ENCODE measurements around the gene FGGY.
"Not testable (repeated sequence)": the region's sequence is repeated elsewhere in the genome, so short reads cannot be mapped to it uniquely, and the experiment has no call there.

Gene FGGY

GRCh38 chr1:59569198-59569597 lies 272.3 kb downstream of the FGGY start:
- Histone ChIP-seq H3K27ac (no peak overlapping the region), H3K9me3 (ENCODE audit: severe bottlenecking) (peaks cover 8% of the 10 kb centered on the region), H3K4me3 (ENCODE audit: low read depth, low read length) (no peak overlapping the region), H3K27me3 (ENCODE audit: insufficient read depth, low read depth, severe bottlenecking) (no peaks in the 10 kb centered on the region), H3K36me3 (no peaks in the 10 kb centered on the region)
- DNase-seq = no peak
- TF ChIP-seq CTCF (IDR thresholded peaks at IDR 0.05; ENCODE audit: low read depth, low read length) = no peak

GRCh38 chr1:59570524-59570923 lies 273.6 kb downstream of the FGGY start:
- Histone ChIP-seq H3K4me3 (ENCODE audit: low read depth, low read length) (no peak overlapping the region), H3K36me3 (no peaks in the 10 kb centered on the region), H3K27me3 (ENCODE audit: insufficient read depth, low read depth, severe bottlenecking) (no peaks in the 10 kb centered on the region), H3K27ac (no peak overlapping the region), H3K9me3 (ENCODE audit: severe bottlenecking) (peaks cover 8% of the 10 kb centered on the region)
- no peak for DNase-seq
- TF ChIP-seq CTCF (IDR thresholded peaks at IDR 0.05; ENCODE audit: low read depth, low read length) = no peak

GRCh38 chr1:59574085-59574484 lies 277.2 kb downstream of the FGGY start:
- peaks cover 8% of the 10 kb centered on the region for H3K9me3 ChIP-seq (ENCODE audit: severe bottlenecking)
- no peaks in the 10 kb centered on the region for H3K27me3 ChIP-seq (ENCODE audit: insufficient read depth, low read depth, severe bottlenecking)
- H3K36me3 ChIP-seq = no peaks in the 10 kb centered on the region
- no peak for DNase-seq
- H3K27ac ChIP-seq = no peak overlapping the region
- TF ChIP-seq CTCF (IDR thresholded peaks at IDR 0.05; ENCODE audit: low read depth, low read length) = no peak
- H3K4me3 ChIP-seq (ENCODE audit: low read depth, low read length) = no peak overlapping the region

- H3K27ac ChIP-seq = no peak overlapping the region
Measured at GRCh38 chr1:59577774-59578173, 280.9 kb downstream of the FGGY start.

GRCh38 chr1:59579222-59579621 lies 282.3 kb downstream of the FGGY start:
- no peaks in the 10 kb centered on the region for H3K9me3 ChIP-seq (ENCODE audit: severe bottlenecking)
- H3K27me3 ChIP-seq (ENCODE audit: insufficient read depth, low read depth, severe bottlenecking) = no peaks in the 10 kb centered on the region
- H3K4me3 ChIP-seq (ENCODE audit: low read depth, low read length) = no peak overlapping the region
- H3K27ac ChIP-seq = no peak overlapping the region
- no peak for TF ChIP-seq CTCF (IDR thresholded peaks at IDR 0.05; ENCODE audit: low read depth, low read length)
- DNase-seq = no peak
- H3K36me3 ChIP-seq = no peaks in the 10 kb centered on the region

More at GRCh38 chr1:59577774-59578173, 280.9 kb downstream of the FGGY start:
- H3K9me3 ChIP-seq (ENCODE audit: severe bottlenecking) = peaks cover 8% of the 10 kb centered on the region
- H3K27me3 ChIP-seq (ENCODE audit: insufficient read depth, low read depth, severe bottlenecking) = no peaks in the 10 kb centered on the region
- DNase-seq = no peak
- no peak overlapping the region for H3K4me3 ChIP-seq (ENCODE audit: low read depth, low read length)
- no peak for TF ChIP-seq CTCF (IDR thresholded peaks at IDR 0.05; ENCODE audit: low read depth, low read length)
- no peaks in the 10 kb centered on the region for H3K36me3 ChIP-seq

- no peak for DNase-seq
- no peaks in the 10 kb centered on the region for H3K36me3 ChIP-seq
- no peaks in the 10 kb centered on the region for H3K27me3 ChIP-seq (ENCODE audit: insufficient read depth, low read depth, severe bottlenecking)
- H3K27ac ChIP-seq = no peak overlapping the region
- H3K4me3 ChIP-seq (ENCODE audit: low read depth, low read length) = no peak overlapping the region
- no peaks in the 10 kb centered on the region for H3K9me3 ChIP-seq (ENCODE audit: severe bottlenecking)
- no peak for TF ChIP-seq CTCF (IDR thresholded peaks at IDR 0.05; ENCODE audit: low read depth, low read length)
Measured at GRCh38 chr1:59580257-59580656, 283.4 kb downstream of the FGGY start.

- H3K27me3 ChIP-seq (ENCODE audit: insufficient read depth, low read depth, severe bottlenecking); H3K27ac ChIP-seq; H3K36me3 ChIP-seq; H3K9me3 ChIP-seq (ENCODE audit: severe bottlenecking); DNase-seq; H3K4me3 ChIP-seq (ENCODE audit: low read depth, low read length): not testable (repeated sequence)
Measured at GRCh38 chr1:59592410-59592809, 295.5 kb downstream of the FGGY start.
